Stimulated activated CD4-positive, alpha-beta T cell treated with anti-CD3 and anti-CD28 coated beads, Interleukin-12 subunit alpha, Interleukin-12 subunit beta, amount 100 ng/mL, for 24 hours (primary cell): ENCODE measurements around the gene RSPH6A.
A peak's percentile ranks its signal among the peaks of the same experiment; 100 is the strongest.

Experiments used
- DNase-seq, 2 experiments: peaks; one replicate each; pipeline ENCODE4 v3.0.0-alpha.2; 2020; ENCODE audit warnings: low read depth in 2 of 2

RSPH6A gene

GRCh38 chr19:45814851-45815480, at the start of gene RSPH6A:
RSPH6A (minus strand) TSS chr19:45815308; CDS start chr19:45815176, 132 bp downstream.
- DNase-seq: no peak

GRCh38 chr19:45864629-45865082, 49.5 kb upstream of the RSPH6A start:
- DNase-seq: no peak

- DNase-seq: peak; percentile 24 to 43
Measured at GRCh38 chr19:45863840-45864628, 48.9 kb upstream of the RSPH6A start, which contains the start of gene FOXA3. FOXA3 (plus strand) TSS chr19:45864326; CDS start chr19:45864457, 131 bp downstream.

GRCh38 chr19:45863335-45863839, 48.3 kb upstream of the RSPH6A start:
- DNase-seq: no peak

- peak; percentile 97 to 98 for DNase-seq
Measured at GRCh38 chr19:45862564-45863334, 47.6 kb upstream of the RSPH6A start, which contains the start of gene SYMPK. SYMPK (minus strand) TSS chr19:45863147; CDS start chr19:45854495, 8,652 bp downstream.

GRCh38 chr19:45862271-45862563, 47.1 kb upstream of the RSPH6A start:
- DNase-seq: no peak

GRCh38 chr19:45860359-45861259, 45.5 kb upstream of the RSPH6A start:
- no peak for DNase-seq

- DNase-seq: no peak
Measured at GRCh38 chr19:45854167-45854778, 39.2 kb upstream of the RSPH6A start.

GRCh38 chr19:45852983-45853382, 37.9 kb upstream of the RSPH6A start:
- DNase-seq: no peak

GRCh38 chr19:45852145-45852750, 37.1 kb upstream of the RSPH6A start:
- no peak for DNase-seq

GRCh38 chr19:45848922-45849321, 33.8 kb upstream of the RSPH6A start:
- no peak for DNase-seq

GRCh38 chr19:45847663-45848062, 32.6 kb upstream of the RSPH6A start:
- no peak for DNase-seq

GRCh38 chr19:45842198-45842597, 27.1 kb upstream of the RSPH6A start:
- DNase-seq: no peak

- DNase-seq: no peak
Measured at GRCh38 chr19:45834970-45835369, 19.9 kb upstream of the RSPH6A start.

- no peak for DNase-seq
Measured at GRCh38 chr19:45828945-45829344, 13.8 kb upstream of the RSPH6A start.

GRCh38 chr19:45828523-45828922, 13.4 kb upstream of the RSPH6A start:
- DNase-seq: no peak

GRCh38 chr19:45827459-45828093, 12.5 kb upstream of the RSPH6A start:
- no peak for DNase-seq

GRCh38 chr19:45826934-45827333, 11.8 kb upstream of the RSPH6A start:
- no peak for DNase-seq
